Kidney (tissue), 14 donors: ENCODE data around the gene ETS1. TPM values are rescaled to one million over a fixed set of nuclear protein-coding genes. Genes with fewer than 3 reads are reported as not detected.

ENCODE experiments used
- DNase-seq, 5 donors: peaks; one replicate each; pipeline ENCODE4 v3.0.0-alpha.2; 2013 to 2020
- FAIRE-seq: peaks from 2 replicates; lab custom pipeline; 2012; peaks lifted over from hg19 to GRCh38; lab: Jason Lieb, UNC
- H3K27ac ChIP-seq, 2 donors: one replicate each; pipeline ENCODE4 v1.7.0; 2013; ENCODE audit warnings: low read depth in 2 of 2, low read length in 2 of 2, inconsistent platforms in 1 of 2
- H3K27me3 ChIP-seq: one replicate; pipeline ENCODE4 v1.7.1; 2013; ENCODE audit warnings: low read length, inconsistent platforms; ENCODE audit not compliant: control insufficient read depth, insufficient read depth
- H3K36me3 ChIP-seq, 3 donors: one replicate each; pipeline versions ENCODE4 v1.7.0 to v1.7.1; 2013; ENCODE audit warnings: low read length in 3 of 3, control low read depth in 1 of 3, inconsistent platforms in 1 of 3; ENCODE audit not compliant: insufficient read depth in 3 of 3, control insufficient read depth in 2 of 3
- H3K4me1 ChIP-seq, 3 donors: one replicate each; pipeline versions ENCODE4 v1.7.0 to v1.7.1; 2013; ENCODE audit warnings: low read length in 3 of 3, inconsistent platforms in 1 of 3, low read depth in 1 of 3; ENCODE audit not compliant: control insufficient read depth in 2 of 3, insufficient read depth in 2 of 3
- H3K4me3 ChIP-seq, 3 donors: one replicate each; pipeline versions ENCODE4 v1.7.0 to v1.8.1; 2013; ENCODE audit warnings: low read length in 3 of 3, control low read depth in 1 of 3, inconsistent platforms in 1 of 3
- H3K9ac ChIP-seq, 3 donors: one replicate each; pipeline versions ENCODE4 v1.7.0 to v1.7.1; 2013; ENCODE audit warnings: low read length in 3 of 3, control low read depth in 1 of 3, inconsistent platforms in 1 of 3
- H3K9me3 ChIP-seq, 3 donors: one replicate each; pipeline versions ENCODE4 v1.7.0 to v1.7.1; 2013; ENCODE audit warnings: low read length in 3 of 3, control low read depth in 1 of 3, inconsistent platforms in 1 of 3; ENCODE audit not compliant: control insufficient read depth in 2 of 3, insufficient read depth in 1 of 3
- intact Hi-C: fragments of 100-400 bp; cut with DNase I; formaldehyde crosslinking; loops from one replicate; pipeline ENCODE4 v1.11.1; 2022
- polyA plus RNA-seq: library from polyadenylated mRNA; stranded (reverse); fragments of 350-450 nt; fragmentation: Illumina TruSeq; extraction: RNeasy Lipid Tissue Mini Kit (QIAGEN cat#74804); gene quantifications from one replicate; pipeline ENCODE4 v1.2.3, GENCODE V29; 2014; ENCODE audit warnings: low read depth, low replicate concordance; ENCODE audit not compliant: insufficient read depth
- total RNA-seq: library from RNA; stranded (reverse); fragmentation: NEBNext Ultra II Directional; extraction: Animal tissue kit (Norgen Biotek cat#: 25700); gene quantifications from one replicate; pipeline ENCODE4 v1.2.1, GENCODE V29; 2021
- TF ChIP-seq, protein P1 (sequence below): IDR thresholded peaks from 3 replicates; pipeline ENCODE4 v1.5.1; 2012; ENCODE audit warnings: mild to moderate bottlenecking, moderate library complexity, borderline replicate concordance; ENCODE audit not compliant: insufficient read depth; ENCODE audit errors: extremely low read depth
- donor health status: control.
- donor health status: control.
- donor health status: control.
- donor health status: control.
- donor health status: control.
- donor health status: DM: yes; HTN: yes; CAD: no.
- donor health status: Normal renal cell carcinoma (clear cell type).

The ETS1 gene
- total and polyA plus RNA-seq, 2 donors from 2014 or later, result 23.5 to 124 TPM

DNA sequence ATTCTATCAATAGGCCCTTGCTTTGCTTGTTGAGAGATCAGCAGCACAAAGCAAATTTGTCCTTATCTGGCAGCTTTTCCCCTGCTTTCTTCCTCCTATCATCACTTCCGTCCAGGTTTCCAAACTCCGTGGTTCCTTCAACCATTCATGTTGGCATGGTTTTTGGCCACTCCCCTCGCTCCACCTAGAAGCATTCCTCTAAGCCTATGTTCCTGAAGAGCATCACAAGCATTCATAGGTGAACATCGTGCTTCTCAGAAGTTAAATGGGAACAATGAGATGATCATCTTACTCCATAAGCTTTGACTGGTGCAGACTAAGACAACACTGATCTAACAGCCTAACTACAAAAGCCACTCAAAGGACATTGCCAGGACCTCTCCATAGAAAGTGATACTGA, 86.3 kb downstream of the ETS1 start:
- peaks cover 0 to 57% (median 34%) of the 10 kb centered on the region in 3 donors for H3K4me1 ChIP-seq

DNA sequence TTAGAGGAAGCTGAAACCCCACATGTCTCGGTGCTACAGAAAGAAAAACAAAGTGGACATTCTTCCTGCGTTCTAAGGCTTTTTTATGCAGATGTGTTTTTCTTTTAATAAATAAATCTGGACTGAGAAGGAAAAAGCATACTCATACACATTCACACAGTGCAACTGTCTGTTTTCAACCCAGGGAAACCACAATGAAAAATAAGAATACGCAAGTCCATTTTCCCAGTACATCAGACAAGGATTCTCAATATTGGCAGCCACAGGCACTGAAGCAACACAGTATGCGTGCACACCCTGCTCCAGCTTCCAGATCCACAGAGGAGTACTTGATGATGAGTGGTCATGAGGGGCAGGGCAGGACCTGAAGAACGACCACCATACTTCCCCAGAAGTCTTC, 86.9 kb downstream of the ETS1 start:
- H3K36me3 ChIP-seq, result peaks cover 0 to 4% (median 0%) of the 10 kb centered on the region in 3 donors
- H3K4me1 ChIP-seq, result peaks cover 0 to 53% (median 34%) of the 10 kb centered on the region in 3 donors
- H3K27me3 ChIP-seq, result no peaks in the 10 kb centered on the region
- DNase-seq (no peak), FAIRE-seq (no peak)
- TF ChIP-seq, protein P1, sequence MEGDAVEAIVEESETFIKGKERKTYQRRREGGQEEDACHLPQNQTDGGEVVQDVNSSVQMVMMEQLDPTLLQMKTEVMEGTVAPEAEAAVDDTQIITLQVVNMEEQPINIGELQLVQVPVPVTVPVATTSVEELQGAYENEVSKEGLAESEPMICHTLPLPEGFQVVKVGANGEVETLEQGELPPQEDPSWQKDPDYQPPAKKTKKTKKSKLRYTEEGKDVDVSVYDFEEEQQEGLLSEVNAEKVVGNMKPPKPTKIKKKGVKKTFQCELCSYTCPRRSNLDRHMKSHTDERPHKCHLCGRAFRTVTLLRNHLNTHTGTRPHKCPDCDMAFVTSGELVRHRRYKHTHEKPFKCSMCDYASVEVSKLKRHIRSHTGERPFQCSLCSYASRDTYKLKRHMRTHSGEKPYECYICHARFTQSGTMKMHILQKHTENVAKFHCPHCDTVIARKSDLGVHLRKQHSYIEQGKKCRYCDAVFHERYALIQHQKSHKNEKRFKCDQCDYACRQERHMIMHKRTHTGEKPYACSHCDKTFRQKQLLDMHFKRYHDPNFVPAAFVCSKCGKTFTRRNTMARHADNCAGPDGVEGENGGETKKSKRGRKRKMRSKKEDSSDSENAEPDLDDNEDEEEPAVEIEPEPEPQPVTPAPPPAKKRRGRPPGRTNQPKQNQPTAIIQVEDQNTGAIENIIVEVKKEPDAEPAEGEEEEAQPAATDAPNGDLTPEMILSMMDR, result no peak
- H3K27ac ChIP-seq, result no peak overlapping the region
- no peaks in the 10 kb centered on the region for H3K9me3 ChIP-seq
- intact Hi-C loops, result no loop called here
- no peak overlapping the region for H3K9ac ChIP-seq
- H3K4me3 ChIP-seq, result no peak overlapping the region

More for the DNA sequence above, 86.3 kb downstream of the ETS1 start:
- FAIRE-seq (no peak), DNase-seq (no peak)
- Histone ChIP-seq H3K27me3 (no peaks in the 10 kb centered on the region), H3K4me3 (no peak overlapping the region), H3K9ac (no peak overlapping the region), H3K36me3 (peaks cover 0 to 4% (median 0%) of the 10 kb centered on the region in 3 donors), H3K27ac (peak overlapping the region in 1 of 2 donors; percentile 25), H3K9me3 (no peaks in the 10 kb centered on the region)
- TF ChIP-seq, protein P1, result no peak
- intact Hi-C loops, result no loop called here

DNA sequence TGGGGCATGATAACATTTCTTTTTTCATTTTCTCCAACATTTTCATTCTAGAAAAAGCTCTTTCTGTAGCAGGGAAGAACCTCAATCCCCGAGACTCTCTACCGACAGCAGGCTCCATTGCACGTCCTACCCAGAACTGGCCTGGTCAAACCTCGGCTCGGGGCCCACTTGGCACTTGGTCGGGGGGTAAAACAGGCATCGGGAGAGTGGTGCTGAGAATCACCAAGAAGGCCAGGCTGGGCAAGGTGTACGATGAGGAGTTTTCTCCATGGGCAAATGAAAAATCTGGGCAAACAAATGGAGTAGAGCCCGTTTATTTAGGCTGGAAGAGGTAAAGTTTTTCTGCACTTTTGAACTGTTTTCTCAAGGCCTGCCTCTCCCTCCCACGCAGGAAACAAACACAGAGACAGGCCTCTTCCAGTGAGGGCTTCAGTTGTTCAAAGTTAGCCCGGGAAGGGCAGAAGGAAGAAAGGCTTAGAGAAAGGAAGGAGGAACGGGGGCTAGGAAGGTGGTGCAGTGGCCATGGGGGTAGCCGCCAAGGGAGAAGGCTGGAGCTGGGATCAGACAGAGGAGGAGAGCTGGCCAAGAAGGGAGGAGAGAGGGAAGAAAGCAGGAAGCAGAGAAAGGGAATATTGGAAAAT, 87.6 kb downstream of the ETS1 start:
- H3K36me3 ChIP-seq, result peaks cover 0 to 4% (median 0%) of the 10 kb centered on the region in 3 donors
- intact Hi-C loops, result no loop called here
- H3K9ac ChIP-seq, result no peak overlapping the region
- TF ChIP-seq, protein P1, result no peak
- FAIRE-seq (no peak), DNase-seq (peak in 1 of 5 donors; percentile 51)
- H3K4me3 ChIP-seq, result no peak overlapping the region
- no peaks in the 10 kb centered on the region for H3K9me3 ChIP-seq
- H3K27me3 ChIP-seq, result no peaks in the 10 kb centered on the region
- no peak overlapping the region for H3K27ac ChIP-seq
- peaks cover 0 to 50% (median 34%) of the 10 kb centered on the region in 3 donors for H3K4me1 ChIP-seq
